Measurements from ENCODE around the gene TCF23.

Gene TCF23

DNA sequence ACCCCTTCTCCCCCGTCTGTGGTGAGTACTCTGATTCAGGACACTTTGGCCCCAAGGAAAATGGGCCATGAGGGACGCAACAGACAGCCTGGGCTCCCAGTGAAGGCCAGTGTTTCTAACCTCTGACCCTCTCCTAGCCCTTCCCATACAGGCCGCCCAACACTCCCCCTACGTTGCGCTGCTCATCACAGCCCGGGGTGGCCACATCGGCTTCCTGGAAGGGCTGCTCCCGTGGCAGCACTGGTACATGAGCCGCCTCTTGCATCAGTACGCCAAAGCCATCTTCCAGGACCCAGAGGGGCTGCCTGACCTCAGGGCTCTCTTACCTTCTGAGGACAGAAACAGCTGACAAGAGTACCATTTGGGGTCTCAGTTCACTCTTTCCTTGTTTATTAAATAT lies 18.4 kb upstream of the TCF23 start:
- TF ChIP-seq, protein P1, sequence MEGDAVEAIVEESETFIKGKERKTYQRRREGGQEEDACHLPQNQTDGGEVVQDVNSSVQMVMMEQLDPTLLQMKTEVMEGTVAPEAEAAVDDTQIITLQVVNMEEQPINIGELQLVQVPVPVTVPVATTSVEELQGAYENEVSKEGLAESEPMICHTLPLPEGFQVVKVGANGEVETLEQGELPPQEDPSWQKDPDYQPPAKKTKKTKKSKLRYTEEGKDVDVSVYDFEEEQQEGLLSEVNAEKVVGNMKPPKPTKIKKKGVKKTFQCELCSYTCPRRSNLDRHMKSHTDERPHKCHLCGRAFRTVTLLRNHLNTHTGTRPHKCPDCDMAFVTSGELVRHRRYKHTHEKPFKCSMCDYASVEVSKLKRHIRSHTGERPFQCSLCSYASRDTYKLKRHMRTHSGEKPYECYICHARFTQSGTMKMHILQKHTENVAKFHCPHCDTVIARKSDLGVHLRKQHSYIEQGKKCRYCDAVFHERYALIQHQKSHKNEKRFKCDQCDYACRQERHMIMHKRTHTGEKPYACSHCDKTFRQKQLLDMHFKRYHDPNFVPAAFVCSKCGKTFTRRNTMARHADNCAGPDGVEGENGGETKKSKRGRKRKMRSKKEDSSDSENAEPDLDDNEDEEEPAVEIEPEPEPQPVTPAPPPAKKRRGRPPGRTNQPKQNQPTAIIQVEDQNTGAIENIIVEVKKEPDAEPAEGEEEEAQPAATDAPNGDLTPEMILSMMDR (IDR thresholded peaks at IDR 0.05; ENCODE audit: low read depth, low read length, missing control alignments) = no peak
- no peak for DNase-seq (ENCODE audit: extremely low read depth, low read depth)
- no peak overlapping the region for H3K4me3 ChIP-seq (replicated peaks; ENCODE audit: low read depth, low read length)

DNA sequence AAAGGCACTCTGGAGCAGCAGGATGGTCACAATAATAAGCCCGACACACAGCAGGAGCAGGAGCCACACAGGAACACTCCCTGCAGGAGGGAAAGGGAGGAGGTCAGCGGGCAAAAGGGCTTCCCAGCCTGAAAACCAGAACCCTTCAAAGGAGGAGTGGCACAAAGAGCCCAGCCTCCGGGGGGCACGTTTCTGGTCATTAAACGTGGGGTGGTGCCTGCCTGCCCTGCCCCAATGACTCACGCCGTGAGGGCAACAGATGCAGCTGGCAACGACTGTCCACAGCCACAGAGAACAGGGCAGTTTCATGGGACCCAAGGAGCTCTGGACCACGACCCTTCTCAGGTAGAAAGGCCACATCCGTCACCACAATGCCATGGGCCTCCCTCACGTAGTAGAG lies 17.4 kb upstream of the TCF23 start:
- TF ChIP-seq, protein P1 (IDR thresholded peaks at IDR 0.05; ENCODE audit: low read depth, low read length, missing control alignments) = no peak
- no peak overlapping the region for H3K4me3 ChIP-seq (replicated peaks; ENCODE audit: low read depth, low read length)
- DNase-seq (ENCODE audit: extremely low read depth, low read depth) = no peak

DNA sequence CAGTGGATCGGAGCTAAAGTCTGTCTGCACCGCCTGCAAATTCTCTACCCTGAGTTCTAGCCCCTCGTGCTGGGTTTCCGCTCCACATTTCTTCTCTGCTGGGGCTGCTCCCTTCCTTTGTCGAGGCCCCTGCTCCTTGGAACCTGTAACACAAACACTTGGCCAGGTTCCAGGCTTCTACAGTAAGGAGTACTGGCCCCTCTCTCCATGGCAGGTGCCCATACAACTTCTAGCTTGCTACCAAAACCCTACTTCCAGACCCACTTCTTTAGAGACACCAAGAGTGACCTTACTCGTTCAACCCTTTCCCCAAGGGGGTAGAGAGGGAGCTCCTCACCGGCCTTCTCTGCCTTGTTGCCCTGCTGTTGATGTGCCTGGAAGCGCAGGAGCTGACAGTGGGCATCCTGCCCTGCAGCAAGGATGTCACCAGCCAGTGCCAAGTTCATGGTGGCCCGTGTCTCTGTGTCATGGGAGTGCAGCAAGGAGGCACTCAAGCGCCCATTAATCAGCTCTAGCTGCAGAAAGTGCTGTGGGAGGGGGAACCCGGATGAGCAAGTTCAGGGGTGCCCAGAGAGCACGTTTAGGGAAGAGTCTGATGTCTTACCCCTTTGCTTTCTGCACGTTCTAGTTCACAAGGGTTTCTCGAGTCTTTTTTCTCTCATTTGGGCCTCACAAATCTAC lies 15.5 kb upstream of the TCF23 start:
- H3K4me3 ChIP-seq (replicated peaks; ENCODE audit: low read depth, low read length) = peak overlapping the region; percentile 94
- no peak for DNase-seq (ENCODE audit: extremely low read depth, low read depth)
- TF ChIP-seq, protein P1 (IDR thresholded peaks at IDR 0.05; ENCODE audit: low read depth, low read length, missing control alignments) = no peak

DNA sequence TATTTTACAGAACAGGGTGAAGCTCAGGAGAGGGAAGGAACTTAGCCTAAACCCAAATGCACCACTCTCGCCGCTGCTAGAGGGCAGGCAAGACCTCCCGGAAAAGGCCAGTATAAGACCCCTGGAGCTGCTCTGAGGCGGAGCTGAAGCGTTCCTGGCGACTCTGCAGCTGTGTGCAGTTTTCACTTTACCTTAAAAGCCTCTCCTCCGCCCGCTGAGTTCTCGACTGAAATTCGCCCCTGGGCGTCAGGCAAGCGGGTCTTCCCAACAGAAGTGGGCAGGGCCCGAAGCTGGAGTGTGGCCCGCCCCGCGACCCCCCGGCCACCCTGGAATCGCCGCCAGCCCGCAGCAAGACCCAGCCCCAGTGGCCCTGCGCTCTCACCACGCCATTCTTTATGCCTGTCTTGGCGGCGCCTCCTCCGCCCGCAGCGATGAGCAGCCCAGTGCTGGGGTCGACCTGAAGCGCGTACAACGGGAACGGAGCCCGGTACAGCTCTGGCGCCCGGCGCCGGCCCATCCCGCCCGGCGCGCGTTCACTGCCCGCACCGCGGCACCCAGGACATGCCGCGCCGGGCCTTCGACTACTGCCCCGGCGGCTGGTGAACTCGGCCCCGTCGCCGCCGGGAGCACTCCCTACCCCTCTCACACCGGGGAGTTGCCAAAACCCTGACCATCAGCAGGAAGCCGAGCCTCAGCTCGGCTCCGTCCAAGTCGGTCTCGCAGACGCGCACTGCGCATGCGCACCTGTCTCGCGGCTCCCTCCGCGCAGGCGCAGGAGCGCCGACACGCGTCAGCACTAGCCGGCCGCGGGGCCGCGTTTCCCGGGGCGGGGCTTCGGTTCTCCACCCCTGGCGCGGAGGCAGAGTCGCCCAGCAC lies 14.7 kb upstream of the TCF23 start, which contains the start of gene PREB:
Gene PREB, minus strand, starts transcription at position 732 of the 876 bp plus-strand sequence. Its CDS starts 215 bp downstream, at position 517.
- TF ChIP-seq, protein P1 (IDR thresholded peaks at IDR 0.05; ENCODE audit: low read depth, low read length, missing control alignments) = peak; percentile 30
- DNase-seq (ENCODE audit: extremely low read depth, low read depth) = peak; percentile 79
- peak within 1 kb of the TSS; percentile 94 for H3K4me3 ChIP-seq (replicated peaks; ENCODE audit: low read depth, low read length)

DNA sequence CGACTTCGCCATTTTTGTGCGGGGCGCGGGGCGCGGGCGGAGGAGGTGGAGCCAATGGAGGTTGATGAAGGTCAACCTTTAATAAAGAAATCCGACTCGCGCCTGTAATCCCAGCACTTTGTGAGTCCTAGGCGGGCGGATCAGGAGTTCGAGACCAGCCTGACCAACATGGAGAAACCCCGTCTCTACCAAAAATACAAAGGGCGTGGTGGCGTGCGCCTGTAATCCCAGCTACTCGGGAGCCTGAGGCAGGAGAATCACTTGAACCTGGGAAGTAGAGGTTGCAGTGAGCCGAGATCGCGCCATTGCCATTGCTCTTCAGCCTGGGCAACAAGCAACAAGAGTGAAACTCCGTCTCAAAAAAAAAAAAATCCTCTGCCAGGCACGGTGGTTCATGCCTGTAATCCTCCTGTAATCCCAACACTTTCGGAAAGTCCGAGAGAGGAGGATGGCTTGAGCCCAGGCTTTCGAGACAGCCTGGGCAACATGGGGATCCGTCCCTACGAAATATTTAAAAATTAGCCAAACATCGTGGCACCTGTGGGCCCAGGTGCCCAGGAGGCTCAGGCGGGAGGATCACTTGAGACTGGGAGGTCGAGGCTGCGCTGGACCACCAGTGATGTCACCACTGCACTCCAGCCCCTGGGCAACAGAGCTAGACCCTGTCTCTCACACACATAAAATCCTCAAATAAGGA lies 13.9 kb upstream of the TCF23 start:
- H3K4me3 ChIP-seq (replicated peaks; ENCODE audit: low read depth, low read length) = peak overlapping the region; percentile 94

DNA sequence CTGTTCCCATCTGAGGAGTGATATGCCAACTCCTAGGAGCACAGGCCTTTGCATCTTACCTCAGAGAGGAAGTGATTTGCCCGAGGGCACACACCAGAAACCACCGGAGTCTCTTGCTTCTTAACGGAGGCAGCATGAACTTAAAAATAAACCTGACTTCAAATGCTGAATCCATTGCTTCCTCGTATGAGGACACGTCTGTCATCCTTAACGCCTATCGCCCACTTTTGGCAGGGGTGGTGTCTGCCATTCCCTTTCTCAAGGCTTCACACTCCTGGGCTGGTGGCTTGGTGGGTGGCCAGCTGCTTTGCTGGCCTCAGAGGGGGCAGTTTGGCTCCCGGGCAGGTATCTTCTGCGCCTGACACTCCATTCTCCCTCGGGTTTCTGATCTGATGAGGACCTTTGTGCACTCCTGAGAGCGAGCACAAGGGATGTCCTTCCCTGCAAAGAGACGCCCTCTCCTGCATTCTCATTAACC lies 13.3 kb upstream of the TCF23 start:
- no peak for DNase-seq (ENCODE audit: extremely low read depth, low read depth)
- H3K4me3 ChIP-seq (replicated peaks; ENCODE audit: low read depth, low read length) = no peak overlapping the region
- TF ChIP-seq, protein P1 (IDR thresholded peaks at IDR 0.05; ENCODE audit: low read depth, low read length, missing control alignments) = no peak

More for the DNA sequence above, 13.9 kb upstream of the TCF23 start:
- TF ChIP-seq, protein P1 (IDR thresholded peaks at IDR 0.05; ENCODE audit: low read depth, low read length, missing control alignments) = no peak
- DNase-seq (ENCODE audit: extremely low read depth, low read depth) = no peak

Measured in HFF-Myc (cell line).